GM18505 (cell line): ENCODE results near the gene GRIK1.
"Not testable (repeated sequence)": the region's sequence is repeated elsewhere in the genome, so short reads cannot be mapped to it uniquely, and the experiment has no call there.

Source experiments
- ATAC-seq: cut with Tn5 transposase; IDR thresholded peaks from one replicate; pipeline ENCODE4 v1.9.1; 2021; ENCODE audit not compliant: unreplicated experiment
- POLR2A ChIP-seq: IDR thresholded peaks from 4 replicates; pipeline ENCODE4 v1.6.1; 2011; ENCODE audit warnings: borderline replicate concordance; ENCODE audit not compliant: insufficient read depth, insufficient read length; ENCODE audit errors: extremely low read depth

GRIK1 gene

GRCh38 chr21:29606613-29607012 lies 333.2 kb downstream of the GRIK1 start:
- no peak for ATAC-seq
- TF ChIP-seq POLR2A, result no peak

- not testable (repeated sequence) for ATAC-seq
These were observed 334.6 kb downstream of the GRIK1 start for GRCh38 chr21:29605219-29605618.

GRCh38 chr21:29604076-29604475 lies 335.7 kb downstream of the GRIK1 start:
- no peak for ATAC-seq
- TF ChIP-seq POLR2A, result no peak

- no peak for ATAC-seq
These were observed 338.7 kb downstream of the GRIK1 start for GRCh38 chr21:29601047-29601446.

GRCh38 chr21:29586696-29587095 lies 353.1 kb downstream of the GRIK1 start:
- ATAC-seq, result no peak
- TF ChIP-seq POLR2A, result no peak

More at GRCh38 chr21:29601047-29601446, 338.7 kb downstream of the GRIK1 start:
- no peak for TF ChIP-seq POLR2A

GRCh38 chr21:29585462-29585861 lies 354.3 kb downstream of the GRIK1 start:
- no peak for ATAC-seq

GRCh38 chr21:29583424-29583924 lies 356.3 kb downstream of the GRIK1 start:
- TF ChIP-seq POLR2A, result no peak
- ATAC-seq, result no peak

More at GRCh38 chr21:29585462-29585861, 354.3 kb downstream of the GRIK1 start:
- no peak for TF ChIP-seq POLR2A

GRCh38 chr21:29582855-29583254 lies 356.9 kb downstream of the GRIK1 start:
- ATAC-seq, result no peak
- no peak for TF ChIP-seq POLR2A

- TF ChIP-seq POLR2A, result no peak
- ATAC-seq, result no peak
These were observed 358.4 kb downstream of the GRIK1 start for GRCh38 chr21:29581393-29581792.

- no peak for ATAC-seq
- TF ChIP-seq POLR2A, result no peak
These were observed 359.0 kb downstream of the GRIK1 start for GRCh38 chr21:29580732-29581285.

- ATAC-seq, result no peak
- TF ChIP-seq POLR2A, result no peak
These were observed 361.5 kb downstream of the GRIK1 start for GRCh38 chr21:29578306-29578705.

GRCh38 chr21:29571949-29572348 lies 367.8 kb downstream of the GRIK1 start:
- TF ChIP-seq POLR2A, result no peak
- no peak for ATAC-seq

GRCh38 chr21:29568020-29568697 lies 371.6 kb downstream of the GRIK1 start:
- no peak for TF ChIP-seq POLR2A
- ATAC-seq, result no peak

- TF ChIP-seq POLR2A, result no peak
- no peak for ATAC-seq
These were observed 381.7 kb downstream of the GRIK1 start for GRCh38 chr21:29557931-29558725.
